ENCODE results near the gene ZXDC.

- TF ChIP-seq CTCF (IDR thresholded peaks at IDR 0.05): no peak
- TF ChIP-seq TCF7L2 (IDR thresholded peaks at IDR 0.05; ENCODE audit: low read depth, low read length): no peak
Observed at GRCh38 chr3:126407412-126408044, 68.2 kb downstream of the ZXDC start.

Data from Panc1 (cell line).